ENCODE measurements around the gene FKBP11. TPM values are rescaled to one million over a fixed set of nuclear protein-coding genes. Genes with fewer than 3 reads are reported as not detected.

FKBP11 gene
- total and polyA plus RNA-seq, 2 donors (not counting 3 experiments of a cell fraction or from before 2014, with no cell fraction given), result 74.2 to 81.2 TPM

GRCh38 chr12:48930475-48930874 is 5.2 kb upstream of the FKBP11 start:
- no TSS peak for BruUV-seq (replicated peaks)
- intact Hi-C loops (cut with micrococcal nuclease) (no loop called here), dilution Hi-C loops (cut with MboI; ENCODE audit: extremely low pct_ligation_motif_present, low sequenced_read_pairs) (no loop called here)
- DNase-seq (ENCODE audit: low read depth, low spot score) (no peak), FAIRE-seq (no peak)
- Histone ChIP-seq H3K4me1 (ENCODE audit: control insufficient read depth, extremely low read depth, insufficient read depth, low read length) (peaks cover 4% of the 10 kb centered on the region), H3K9ac (replicated peaks; ENCODE audit: extremely low read depth, insufficient read depth, low read length) (no peak overlapping the region), H3K36me3 (ENCODE audit: control insufficient read depth in 2 of 2, extremely low read depth in 1 of 2, insufficient read depth in 2 of 2, low read length in 2 of 2) (peaks cover 5 to 22% of the 10 kb centered on the region in 2 experiments), H3K9me3 (replicated peaks; ENCODE audit: control insufficient read depth, insufficient read depth, low read length) (no peaks in the 10 kb centered on the region), H2AFZ (ENCODE audit: low read depth, low read length) (no peak overlapping the region), H4K20me1 (replicated peaks; ENCODE audit: control insufficient read depth, extremely low read depth, insufficient read depth, low read length) (no peaks in the 10 kb centered on the region), H3K27ac (ENCODE audit: insufficient read depth, low read depth, low read length) (no peak overlapping the region), H3K79me2 (ENCODE audit: control insufficient read depth, insufficient read depth, low read length) (no peaks in the 10 kb centered on the region), H3K27me3 (ENCODE audit: control insufficient read depth in 2 of 2, insufficient read depth in 2 of 2, low read length in 2 of 2) (no peaks in the 10 kb centered on the region), H3K4me3 (replicated peaks in 1 of 3; ENCODE audit: insufficient read depth in 1 of 3, low read depth in 1 of 3, low read length in 3 of 3) (no peak overlapping the region), H3K9me1 (replicated peaks; ENCODE audit: control insufficient read depth, extremely low read depth, insufficient read depth, low read length) (no peaks in the 10 kb centered on the region), H3K4me2 (ENCODE audit: insufficient read depth, low read length) (no peak overlapping the region)
- CTCF ChIA-PET, result interaction anchor here (0.8 to 2.3 kb wide), 5 partner anchors 24 to 77 kb away, joined by 3 to 11 read pairs (median 4); partner anchors contain the start of genes ARF3 and WNT1
- no peak for TF ChIP-seq FOS (IDR thresholded peaks at IDR 0.05; ENCODE audit: borderline replicate concordance, insufficient read depth, low read length)
- no peak for TF ChIP-seq GATA2 (IDR thresholded peaks at IDR 0.05; ENCODE audit: insufficient read depth, insufficient read length, low read depth, low read length)
- TF ChIP-seq CTCF (IDR thresholded peaks at IDR 0.05; ENCODE audit: extremely low read depth in 1 of 2, insufficient read depth in 1 of 2, low read depth in 1 of 2, low read length in 2 of 2), result no peak
- no peak for TF ChIP-seq EZH2 (IDR thresholded peaks at IDR 0.05; ENCODE audit: borderline replicate concordance, low read depth, low read length, severe bottlenecking)
- no peak for TF ChIP-seq JUN (IDR thresholded peaks at IDR 0.05; ENCODE audit: borderline replicate concordance, insufficient read depth, insufficient read length, low read depth)
- no peak for TF ChIP-seq POLR2A (IDR thresholded peaks at IDR 0.05; ENCODE audit: low read depth, low read length)
- no peak for TF ChIP-seq MAX (IDR thresholded peaks at IDR 0.05; ENCODE audit: insufficient read depth, insufficient read length)
- no peak for TF ChIP-seq POLR2AphosphoS5 (IDR thresholded peaks at IDR 0.05; ENCODE audit: insufficient read depth, low read depth, low read length)
- TF ChIP-seq MYC (IDR thresholded peaks at IDR 0.05; ENCODE audit: low read depth, low read length), result no peak
- POLR2A ChIA-PET, result no interaction called here
